ENCODE results near the gene MFAP2.

DNA sequence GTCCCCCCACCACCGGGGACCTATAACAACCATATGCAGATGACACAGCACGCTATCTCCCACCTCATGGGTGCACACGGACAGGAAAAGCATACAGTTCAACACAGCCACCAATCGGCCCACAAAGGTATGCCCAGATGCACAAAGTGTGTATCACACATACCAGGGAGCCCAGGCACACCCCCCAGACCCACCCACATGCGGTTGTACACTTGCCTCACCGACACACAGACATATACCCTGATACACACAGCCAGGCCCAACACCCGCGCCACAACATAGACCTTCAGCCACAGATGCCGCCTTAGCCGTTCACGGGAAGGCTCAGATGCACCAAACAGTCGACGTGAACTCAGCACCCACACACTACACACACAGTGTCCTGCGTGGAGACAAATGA lies 53.2 kb downstream of the MFAP2 start:
- TF ChIP-seq, protein P1, sequence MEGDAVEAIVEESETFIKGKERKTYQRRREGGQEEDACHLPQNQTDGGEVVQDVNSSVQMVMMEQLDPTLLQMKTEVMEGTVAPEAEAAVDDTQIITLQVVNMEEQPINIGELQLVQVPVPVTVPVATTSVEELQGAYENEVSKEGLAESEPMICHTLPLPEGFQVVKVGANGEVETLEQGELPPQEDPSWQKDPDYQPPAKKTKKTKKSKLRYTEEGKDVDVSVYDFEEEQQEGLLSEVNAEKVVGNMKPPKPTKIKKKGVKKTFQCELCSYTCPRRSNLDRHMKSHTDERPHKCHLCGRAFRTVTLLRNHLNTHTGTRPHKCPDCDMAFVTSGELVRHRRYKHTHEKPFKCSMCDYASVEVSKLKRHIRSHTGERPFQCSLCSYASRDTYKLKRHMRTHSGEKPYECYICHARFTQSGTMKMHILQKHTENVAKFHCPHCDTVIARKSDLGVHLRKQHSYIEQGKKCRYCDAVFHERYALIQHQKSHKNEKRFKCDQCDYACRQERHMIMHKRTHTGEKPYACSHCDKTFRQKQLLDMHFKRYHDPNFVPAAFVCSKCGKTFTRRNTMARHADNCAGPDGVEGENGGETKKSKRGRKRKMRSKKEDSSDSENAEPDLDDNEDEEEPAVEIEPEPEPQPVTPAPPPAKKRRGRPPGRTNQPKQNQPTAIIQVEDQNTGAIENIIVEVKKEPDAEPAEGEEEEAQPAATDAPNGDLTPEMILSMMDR (IDR thresholded peaks at IDR 0.05) = no peak
- TF ChIP-seq POLR2A (IDR thresholded peaks at IDR 0.05) = no peak
